ENCODE results near the gene SLC35F4.

SLC35F4 gene

DNA sequence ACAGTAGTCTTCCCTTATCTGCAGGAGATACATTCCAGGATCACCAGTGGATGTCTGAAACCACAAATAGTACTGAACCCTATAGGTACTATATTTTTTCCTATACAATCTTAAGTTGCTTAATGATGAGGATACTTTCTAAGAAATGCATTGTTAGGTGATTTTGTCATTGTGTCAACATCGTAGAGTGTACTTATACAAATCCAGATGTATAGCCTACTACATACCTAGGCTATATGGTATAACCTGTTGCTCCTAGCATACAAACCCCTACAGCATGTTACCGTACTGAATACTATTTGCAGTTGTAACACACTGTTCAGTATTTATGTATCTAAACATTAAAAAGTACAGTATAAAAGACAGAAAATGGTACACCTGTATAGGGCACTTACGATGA, 165.9 kb downstream of the SLC35F4 start:
- no peaks in the 10 kb centered on the region for H3K36me3 ChIP-seq (ENCODE audit: control insufficient read depth, insufficient read depth, low read length)
- H3K4me1 ChIP-seq = no peaks in the 10 kb centered on the region
- no peak overlapping the region for H3K4me3 ChIP-seq (ENCODE audit: low read depth, low read length)
- no peaks in the 10 kb centered on the region for H3K79me2 ChIP-seq
- no peaks in the 10 kb centered on the region for H3K9me3 ChIP-seq (ENCODE audit: control insufficient read depth, low read length)
- H3K9ac ChIP-seq = no peak overlapping the region
- no peak overlapping the region for H3K27ac ChIP-seq
- H3K4me2 ChIP-seq (ENCODE audit: low read length) = no peak overlapping the region
- H2AFZ ChIP-seq = no peak overlapping the region
- H3K27me3 ChIP-seq (ENCODE audit: control insufficient read depth, insufficient read depth, low read length) = no peaks in the 10 kb centered on the region
- TF ChIP-seq, protein P1, sequence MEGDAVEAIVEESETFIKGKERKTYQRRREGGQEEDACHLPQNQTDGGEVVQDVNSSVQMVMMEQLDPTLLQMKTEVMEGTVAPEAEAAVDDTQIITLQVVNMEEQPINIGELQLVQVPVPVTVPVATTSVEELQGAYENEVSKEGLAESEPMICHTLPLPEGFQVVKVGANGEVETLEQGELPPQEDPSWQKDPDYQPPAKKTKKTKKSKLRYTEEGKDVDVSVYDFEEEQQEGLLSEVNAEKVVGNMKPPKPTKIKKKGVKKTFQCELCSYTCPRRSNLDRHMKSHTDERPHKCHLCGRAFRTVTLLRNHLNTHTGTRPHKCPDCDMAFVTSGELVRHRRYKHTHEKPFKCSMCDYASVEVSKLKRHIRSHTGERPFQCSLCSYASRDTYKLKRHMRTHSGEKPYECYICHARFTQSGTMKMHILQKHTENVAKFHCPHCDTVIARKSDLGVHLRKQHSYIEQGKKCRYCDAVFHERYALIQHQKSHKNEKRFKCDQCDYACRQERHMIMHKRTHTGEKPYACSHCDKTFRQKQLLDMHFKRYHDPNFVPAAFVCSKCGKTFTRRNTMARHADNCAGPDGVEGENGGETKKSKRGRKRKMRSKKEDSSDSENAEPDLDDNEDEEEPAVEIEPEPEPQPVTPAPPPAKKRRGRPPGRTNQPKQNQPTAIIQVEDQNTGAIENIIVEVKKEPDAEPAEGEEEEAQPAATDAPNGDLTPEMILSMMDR (IDR thresholded peaks at IDR 0.05) = no peak

DNA sequence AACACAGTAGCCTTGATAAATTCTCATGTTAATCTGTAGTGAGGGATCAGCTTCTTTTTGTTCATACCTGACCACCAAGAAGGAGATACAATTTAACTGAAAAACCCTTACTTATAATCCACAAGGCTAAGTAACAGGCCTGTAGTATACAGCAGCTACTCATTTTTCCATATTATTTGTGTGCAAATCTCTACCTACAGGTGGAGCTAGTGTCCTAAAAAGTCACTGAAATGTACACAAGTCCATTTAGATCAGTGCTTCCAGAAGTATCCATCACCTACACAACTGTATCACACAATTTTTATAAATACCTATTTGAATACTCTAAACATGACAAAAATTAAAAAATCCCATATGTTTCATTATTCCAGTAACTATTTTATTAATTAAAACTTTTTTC, 173.2 kb downstream of the SLC35F4 start:
- no peak overlapping the region for H3K27ac ChIP-seq
- no peaks in the 10 kb centered on the region for H3K4me1 ChIP-seq
- TF ChIP-seq, protein P1 (IDR thresholded peaks at IDR 0.05) = no peak
- no peak overlapping the region for H3K4me2 ChIP-seq (ENCODE audit: low read length)
- no peak overlapping the region for H3K4me3 ChIP-seq (ENCODE audit: low read depth, low read length)
- H3K9me3 ChIP-seq (ENCODE audit: control insufficient read depth, low read length) = no peaks in the 10 kb centered on the region
- no peaks in the 10 kb centered on the region for H3K27me3 ChIP-seq (ENCODE audit: control insufficient read depth, insufficient read depth, low read length)
- no peaks in the 10 kb centered on the region for H3K36me3 ChIP-seq (ENCODE audit: control insufficient read depth, insufficient read depth, low read length)
- H2AFZ ChIP-seq = no peak overlapping the region
- H3K9ac ChIP-seq = no peak overlapping the region
- no peaks in the 10 kb centered on the region for H3K79me2 ChIP-seq

DNA sequence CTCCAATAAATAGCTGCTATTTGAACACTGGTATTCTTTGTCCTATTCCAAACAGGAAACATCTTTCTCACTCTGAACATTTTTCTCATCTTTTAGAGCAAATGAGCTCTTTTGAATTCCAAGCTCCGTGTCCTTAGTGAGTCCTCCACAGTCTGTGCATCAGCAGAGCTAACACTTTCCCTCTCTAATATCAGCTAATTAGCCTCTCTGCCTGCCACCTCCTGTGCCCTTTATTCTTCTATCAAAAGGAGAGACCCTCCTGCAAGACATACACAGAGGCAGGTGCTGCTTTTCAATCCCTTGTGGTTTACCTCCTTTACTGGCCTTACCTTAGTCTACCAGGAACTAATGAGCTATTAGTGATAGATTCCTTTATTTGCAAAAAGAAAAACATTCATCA, 178.5 kb downstream of the SLC35F4 start:
- TF ChIP-seq, protein P1 (IDR thresholded peaks at IDR 0.05) = no peak
- no peak overlapping the region for H3K4me3 ChIP-seq (ENCODE audit: low read depth, low read length)
- H2AFZ ChIP-seq = no peak overlapping the region
- no peaks in the 10 kb centered on the region for H3K79me2 ChIP-seq
- no peaks in the 10 kb centered on the region for H3K9me3 ChIP-seq (ENCODE audit: control insufficient read depth, low read length)
- H3K36me3 ChIP-seq (ENCODE audit: control insufficient read depth, insufficient read depth, low read length) = no peaks in the 10 kb centered on the region
- no peak overlapping the region for H3K27ac ChIP-seq
- no peak overlapping the region for H3K4me2 ChIP-seq (ENCODE audit: low read length)
- no peaks in the 10 kb centered on the region for H3K4me1 ChIP-seq
- no peak overlapping the region for H3K9ac ChIP-seq
- H3K27me3 ChIP-seq (ENCODE audit: control insufficient read depth, insufficient read depth, low read length) = no peaks in the 10 kb centered on the region

DNA sequence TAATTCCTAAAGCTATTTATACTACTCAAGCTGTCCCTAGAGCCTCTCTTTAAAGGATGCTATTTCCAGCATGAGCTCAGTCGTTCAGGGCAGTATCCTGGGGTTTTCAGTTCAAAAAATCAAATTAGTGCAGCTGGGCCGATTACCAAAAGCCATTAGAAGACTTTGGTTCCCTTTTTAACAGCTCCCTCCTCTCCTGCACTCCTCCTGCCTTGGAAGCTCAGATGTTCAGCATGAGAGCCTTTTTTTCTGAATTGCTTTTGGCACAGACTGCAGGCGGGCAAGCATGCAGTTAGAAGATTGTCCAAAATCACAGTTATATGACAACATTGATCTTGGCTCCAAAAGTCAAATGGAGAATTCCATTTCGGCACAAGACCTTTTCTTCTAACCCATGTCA, 179.6 kb downstream of the SLC35F4 start:
- no peak overlapping the region for H3K4me3 ChIP-seq (ENCODE audit: low read depth, low read length)
- H3K27me3 ChIP-seq (ENCODE audit: control insufficient read depth, insufficient read depth, low read length) = no peaks in the 10 kb centered on the region
- H3K36me3 ChIP-seq (ENCODE audit: control insufficient read depth, insufficient read depth, low read length) = no peaks in the 10 kb centered on the region
- no peak overlapping the region for H3K27ac ChIP-seq
- no peaks in the 10 kb centered on the region for H3K79me2 ChIP-seq
- H3K9me3 ChIP-seq (ENCODE audit: control insufficient read depth, low read length) = no peaks in the 10 kb centered on the region
- TF ChIP-seq, protein P1 (IDR thresholded peaks at IDR 0.05) = no peak
- no peak overlapping the region for H3K9ac ChIP-seq
- no peak overlapping the region for H2AFZ ChIP-seq
- no peak overlapping the region for H3K4me2 ChIP-seq (ENCODE audit: low read length)
- H3K4me1 ChIP-seq = no peaks in the 10 kb centered on the region

DNA sequence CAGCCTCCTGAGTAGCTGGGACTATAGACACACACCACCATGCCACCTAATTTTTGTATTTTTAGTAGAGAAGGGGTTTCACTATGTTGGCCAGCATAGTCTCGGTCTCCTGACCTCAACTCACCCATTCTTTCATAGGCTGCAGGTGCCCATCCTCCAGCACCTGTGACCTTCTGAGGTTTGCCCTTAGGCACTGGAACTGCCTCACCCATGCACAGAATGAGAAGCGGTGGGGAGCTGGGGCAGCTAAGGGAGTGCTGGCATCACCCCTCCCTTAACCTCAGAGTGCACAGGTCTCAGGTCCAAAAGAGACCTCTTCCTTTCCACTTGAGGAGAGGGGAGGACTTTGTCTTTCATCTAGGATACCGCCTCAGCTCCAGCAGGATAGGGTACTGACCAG, 194.9 kb downstream of the SLC35F4 start:
- no peaks in the 10 kb centered on the region for H3K27me3 ChIP-seq (ENCODE audit: control insufficient read depth, insufficient read depth, low read length)
- H2AFZ ChIP-seq = no peak overlapping the region
- TF ChIP-seq, protein P1 (IDR thresholded peaks at IDR 0.05) = no peak
- H3K36me3 ChIP-seq (ENCODE audit: control insufficient read depth, insufficient read depth, low read length) = no peaks in the 10 kb centered on the region
- no peak overlapping the region for H3K4me2 ChIP-seq (ENCODE audit: low read length)
- H3K9me3 ChIP-seq (ENCODE audit: control insufficient read depth, low read length) = no peaks in the 10 kb centered on the region
- no peaks in the 10 kb centered on the region for H3K4me1 ChIP-seq
- H3K27ac ChIP-seq = no peak overlapping the region
- H3K4me3 ChIP-seq (ENCODE audit: low read depth, low read length) = no peak overlapping the region
- no peak overlapping the region for H3K9ac ChIP-seq
- no peaks in the 10 kb centered on the region for H3K79me2 ChIP-seq

Data from parathyroid adenoma (tissue), 2 donors.